NCI-H748 (cell line): ENCODE results near the gene PEPD.
A peak's percentile ranks its signal among the peaks of the same experiment; 100 is the strongest.

ENCODE experiments used
- DNase-seq: peaks from one replicate; lab custom pipeline; 2025; ENCODE audit not compliant: unreplicated experiment; lab: John Stamatoyannopoulos, UW

The PEPD gene

GRCh38 chr19:33387351-33388230 lies 134.0 kb downstream of the PEPD start:
- DNase-seq: no peak

- DNase-seq: no peak
Observed at GRCh38 chr19:33386361-33386858, 135.2 kb downstream of the PEPD start.

- no peak for DNase-seq
Observed at GRCh38 chr19:33385956-33386355, 135.6 kb downstream of the PEPD start.

- DNase-seq: no peak
Observed at GRCh38 chr19:33384983-33385382, 136.6 kb downstream of the PEPD start.

GRCh38 chr19:33383720-33384292 lies 137.8 kb downstream of the PEPD start:
- DNase-seq: no peak

- DNase-seq: no peak
Observed at GRCh38 chr19:33382982-33383381, 138.6 kb downstream of the PEPD start.

- DNase-seq: no peak
Observed at GRCh38 chr19:33382006-33382405, 139.6 kb downstream of the PEPD start.

GRCh38 chr19:33381101-33381500 lies 140.5 kb downstream of the PEPD start:
- DNase-seq: no peak

GRCh38 chr19:33379151-33379829 lies 142.3 kb downstream of the PEPD start:
- no peak for DNase-seq

GRCh38 chr19:33377586-33378475 lies 143.8 kb downstream of the PEPD start:
- no peak for DNase-seq

GRCh38 chr19:33376941-33377557 lies 144.5 kb downstream of the PEPD start:
- no peak for DNase-seq

- DNase-seq: no peak
Observed at GRCh38 chr19:33376423-33376822, 145.2 kb downstream of the PEPD start.

- DNase-seq: no peak
Observed at GRCh38 chr19:33375837-33376159, 145.8 kb downstream of the PEPD start.

- no peak for DNase-seq
Observed at GRCh38 chr19:33375156-33375836, 146.3 kb downstream of the PEPD start.

GRCh38 chr19:33374236-33374714 lies 147.3 kb downstream of the PEPD start:
- DNase-seq: peak; percentile 64

- peak; percentile 95 for DNase-seq
Observed at GRCh38 chr19:33373453-33374235, 147.9 kb downstream of the PEPD start, which contains the start of gene CEBPG. Gene CEBPG, plus strand, starts transcription at chr19:33373709. Its CDS starts 5,531 bp downstream, at chr19:33379240.

- no peak for DNase-seq
Observed at GRCh38 chr19:33370783-33371182, 150.8 kb downstream of the PEPD start.

GRCh38 chr19:33368074-33368864 lies 153.3 kb downstream of the PEPD start:
- DNase-seq: no peak
